Sigmoid colon (tissue), 7 donors: ENCODE measurements around the gene PRKAG2. TPM values are rescaled to one million over a fixed set of nuclear protein-coding genes. Genes with fewer than 3 reads are reported as not detected.

Source experiments
- DNase-seq: peaks from one replicate; pipeline ENCODE4 v3.0.0-alpha.2; 2019
- H3K27ac ChIP-seq, 4 donors: fragments of 200-600 bp; sonication (generic); one replicate each; pipeline ENCODE4 v1.5.1; 2016 to 2019; ENCODE audit warnings: mild to moderate bottlenecking in 1 of 4
- H3K27me3 ChIP-seq, 3 donors: fragments of 200-600 bp; sonication (generic); one replicate each; pipeline ENCODE4 v1.5.1; 2019; ENCODE audit warnings: mild to moderate bottlenecking in 1 of 3
- H3K36me3 ChIP-seq, 4 donors: fragments of 200-600 bp; sonication (generic); one replicate each; pipeline ENCODE4 v1.5.1; 2016 to 2019
- H3K4me1 ChIP-seq, 4 donors: fragments of 200-600 bp; sonication (generic); one replicate each; pipeline ENCODE4 v1.5.1; 2017 to 2019
- H3K4me3 ChIP-seq, 4 donors: fragments of 200-600 bp; sonication (generic); one replicate each; pipeline ENCODE4 v1.5.1; 2017 to 2019; ENCODE audit warnings: mild to moderate bottlenecking in 2 of 4, moderate library complexity in 1 of 4
- H3K9me3 ChIP-seq, 4 donors: fragments of 200-600 bp in 3 of 4; sonication (generic) in 3 of 4; one replicate each; pipeline versions ENCODE4 v1.5.1 to v1.6.1; 2013 to 2019
- EP300 ChIP-seq, 4 donors: sonication (generic); formaldehyde crosslinking; IDR thresholded peaks; one replicate each; pipeline ENCODE4 v1.6.1; 2017; ENCODE audit warnings: antibody characterized with exemption in 4 of 4
- POLR2A ChIP-seq, 2 donors: fragments of 450-650 bp; IDR thresholded peaks; one replicate each; pipeline ENCODE4 v1.6.1; 2016; ENCODE audit warnings: antibody characterized with exemption in 2 of 2, mild to moderate bottlenecking in 2 of 2, moderate library complexity in 2 of 2
- POLR2AphosphoS5 ChIP-seq, 4 donors: sonication (generic); formaldehyde crosslinking; IDR thresholded peaks; one replicate each; pipeline ENCODE4 v1.6.1; 2017; ENCODE audit warnings: antibody characterized with exemption in 4 of 4
- WGBS, 2 donors: extraction: QIAGEN DNeasy Blood & Tissue Kit; methylation state at CpG; one replicate each; pipeline ENCODE4 v1.1.7; 2013; 5-methylcytosine and 5-hydroxymethylcytosine counted together
- intact Hi-C: fragments of 100-400 bp; cut with DNase I; formaldehyde crosslinking; loops from one replicate; pipeline ENCODE4 v1.15.1; 2023
- polyA plus RNA-seq, 3 donors: library from polyadenylated mRNA; stranded (reverse); fragments of 200-250 nt; gene quantifications; one replicate each; pipeline ENCODE4 v1.2.3, GENCODE V29; 2013
- total RNA-seq, 4 donors: library from RNA; depleted of rRNA; stranded (reverse); fragments of >200 nt; gene quantifications; one replicate each; pipeline ENCODE4 v1.1.0, GENCODE V29; 2016
- TF ChIP-seq, protein P1 (sequence below), 4 experiments: fragments of 450-650 bp in 3 of 4; fragments of 200-600 bp in 1 of 4; IDR thresholded peaks; one replicate each; pipeline ENCODE4 v1.5.1; 2016 to 2019; ENCODE audit warnings: antibody characterized with exemption in 4 of 4, mild to moderate bottlenecking in 3 of 4, moderate library complexity in 2 of 4
- donor health status: healthy with polysubstance abuse.
- donor health status: Bipolar disorder and iron deficiency.
- donor health status: healthy.

Gene PRKAG2
- total and polyA plus RNA-seq, 7 donors = 19.2 to 51.2 (median 37.1) TPM

DNA sequence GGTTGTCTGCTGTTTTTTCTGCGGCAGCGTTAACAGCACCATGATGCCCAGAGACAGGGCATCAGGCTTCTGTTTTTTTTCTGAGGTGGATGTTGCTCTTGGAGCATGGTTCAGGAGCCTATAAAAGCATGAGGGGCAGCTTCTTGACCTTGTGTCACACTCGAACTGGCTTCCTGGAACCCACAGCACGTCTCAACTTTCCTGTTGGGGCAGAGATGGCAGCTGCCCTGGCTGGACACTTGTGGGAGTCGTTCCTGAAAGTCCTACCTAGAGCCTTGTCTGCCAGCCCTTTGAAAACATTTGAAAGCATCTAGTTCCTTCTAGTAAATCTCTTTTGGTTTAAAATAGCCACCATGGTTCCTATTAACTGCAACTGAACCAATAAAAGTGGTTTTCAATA is 28.9 kb upstream of the PRKAG2 start:
- Histone ChIP-seq H3K27ac (no peak overlapping the region), H3K9me3 (no peaks in the 10 kb centered on the region), H3K27me3 (peaks cover 0 to 4% (median 0%) of the 10 kb centered on the region in 3 donors), H3K4me3 (no peak overlapping the region), H3K4me1 (no peaks in the 10 kb centered on the region), H3K36me3 (no peaks in the 10 kb centered on the region)
- intact Hi-C loops = no loop called here
- no peak for DNase-seq
- TF ChIP-seq POLR2AphosphoS5 (IDR thresholded peaks at IDR 0.05) (no peak), POLR2A (IDR thresholded peaks at IDR 0.05) (no peak), EP300 (IDR thresholded peaks at IDR 0.05) (no peak)
- TF ChIP-seq, protein P1, sequence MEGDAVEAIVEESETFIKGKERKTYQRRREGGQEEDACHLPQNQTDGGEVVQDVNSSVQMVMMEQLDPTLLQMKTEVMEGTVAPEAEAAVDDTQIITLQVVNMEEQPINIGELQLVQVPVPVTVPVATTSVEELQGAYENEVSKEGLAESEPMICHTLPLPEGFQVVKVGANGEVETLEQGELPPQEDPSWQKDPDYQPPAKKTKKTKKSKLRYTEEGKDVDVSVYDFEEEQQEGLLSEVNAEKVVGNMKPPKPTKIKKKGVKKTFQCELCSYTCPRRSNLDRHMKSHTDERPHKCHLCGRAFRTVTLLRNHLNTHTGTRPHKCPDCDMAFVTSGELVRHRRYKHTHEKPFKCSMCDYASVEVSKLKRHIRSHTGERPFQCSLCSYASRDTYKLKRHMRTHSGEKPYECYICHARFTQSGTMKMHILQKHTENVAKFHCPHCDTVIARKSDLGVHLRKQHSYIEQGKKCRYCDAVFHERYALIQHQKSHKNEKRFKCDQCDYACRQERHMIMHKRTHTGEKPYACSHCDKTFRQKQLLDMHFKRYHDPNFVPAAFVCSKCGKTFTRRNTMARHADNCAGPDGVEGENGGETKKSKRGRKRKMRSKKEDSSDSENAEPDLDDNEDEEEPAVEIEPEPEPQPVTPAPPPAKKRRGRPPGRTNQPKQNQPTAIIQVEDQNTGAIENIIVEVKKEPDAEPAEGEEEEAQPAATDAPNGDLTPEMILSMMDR (IDR thresholded peaks at IDR 0.05) = no peak
- 44 to 68% methylated on average over 5 of the region's 5 CpGs for WGBS, 2 donors

DNA sequence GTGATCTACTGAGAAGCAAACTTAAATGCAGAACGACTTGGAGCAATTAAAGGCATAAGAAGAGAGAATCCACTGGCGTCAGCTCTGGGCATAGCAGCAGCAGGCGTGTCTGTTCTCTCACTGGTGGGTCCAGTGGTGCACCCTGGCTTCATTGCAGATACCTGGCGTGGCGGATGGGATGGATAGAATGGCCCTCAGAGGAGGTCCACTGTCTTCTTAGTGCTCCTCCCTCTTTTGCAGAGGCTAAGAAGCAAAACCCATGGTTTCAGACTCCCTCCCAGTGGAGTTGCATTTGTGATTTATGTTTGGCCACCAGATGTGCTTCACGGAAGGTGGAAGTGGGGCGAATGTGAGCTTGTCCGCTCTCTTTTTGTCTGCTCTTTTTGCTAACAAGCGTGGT is 28.4 kb upstream of the PRKAG2 start:
- H3K9me3 ChIP-seq = no peaks in the 10 kb centered on the region
- TF ChIP-seq, protein P1 (IDR thresholded peaks at IDR 0.05) = no peak
- no peak for TF ChIP-seq POLR2AphosphoS5 (IDR thresholded peaks at IDR 0.05)
- TF ChIP-seq POLR2A (IDR thresholded peaks at IDR 0.05) = no peak
- TF ChIP-seq EP300 (IDR thresholded peaks at IDR 0.05) = no peak
- H3K36me3 ChIP-seq = no peaks in the 10 kb centered on the region
- no peaks in the 10 kb centered on the region for H3K4me1 ChIP-seq
- no peak for DNase-seq
- peaks cover 0 to 4% (median 0%) of the 10 kb centered on the region in 3 donors for H3K27me3 ChIP-seq
- no peak overlapping the region for H3K4me3 ChIP-seq
- H3K27ac ChIP-seq = no peak overlapping the region
- intact Hi-C loops = no loop called here
- WGBS, 2 donors = 69 to 76% methylated on average over 9 of the region's 9 CpGs

DNA sequence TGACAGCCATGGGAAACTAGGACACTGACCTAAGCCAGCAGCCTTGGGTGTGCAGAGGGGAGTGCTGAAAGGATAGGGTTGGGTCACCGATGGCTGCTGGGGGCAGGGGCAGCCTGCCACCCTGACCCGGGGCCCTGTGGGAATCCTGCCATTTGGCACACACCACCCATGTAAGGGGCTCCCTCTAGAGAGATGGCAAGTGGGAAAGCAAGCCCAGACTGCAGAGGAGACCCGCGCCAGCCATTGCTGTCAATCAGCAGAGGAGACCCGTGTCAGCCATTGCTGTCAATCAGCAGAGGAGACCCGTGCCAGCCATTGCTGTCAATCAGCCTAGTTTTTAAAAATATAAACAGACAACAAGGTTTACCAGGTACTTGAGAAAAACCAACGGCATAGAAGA is 27.4 kb upstream of the PRKAG2 start:
- Histone ChIP-seq H3K9me3 (no peaks in the 10 kb centered on the region), H3K4me1 (no peaks in the 10 kb centered on the region), H3K27me3 (peaks cover 0 to 12% (median 0%) of the 10 kb centered on the region in 3 donors), H3K36me3 (no peaks in the 10 kb centered on the region), H3K27ac (no peak overlapping the region), H3K4me3 (no peak overlapping the region)
- WGBS, 2 donors = 85 to 88% methylated on average over 7 of the region's 7 CpGs
- intact Hi-C loops = no loop called here
- TF ChIP-seq EP300 (IDR thresholded peaks at IDR 0.05) (no peak), POLR2AphosphoS5 (IDR thresholded peaks at IDR 0.05) (no peak)
- DNase-seq = no peak

DNA sequence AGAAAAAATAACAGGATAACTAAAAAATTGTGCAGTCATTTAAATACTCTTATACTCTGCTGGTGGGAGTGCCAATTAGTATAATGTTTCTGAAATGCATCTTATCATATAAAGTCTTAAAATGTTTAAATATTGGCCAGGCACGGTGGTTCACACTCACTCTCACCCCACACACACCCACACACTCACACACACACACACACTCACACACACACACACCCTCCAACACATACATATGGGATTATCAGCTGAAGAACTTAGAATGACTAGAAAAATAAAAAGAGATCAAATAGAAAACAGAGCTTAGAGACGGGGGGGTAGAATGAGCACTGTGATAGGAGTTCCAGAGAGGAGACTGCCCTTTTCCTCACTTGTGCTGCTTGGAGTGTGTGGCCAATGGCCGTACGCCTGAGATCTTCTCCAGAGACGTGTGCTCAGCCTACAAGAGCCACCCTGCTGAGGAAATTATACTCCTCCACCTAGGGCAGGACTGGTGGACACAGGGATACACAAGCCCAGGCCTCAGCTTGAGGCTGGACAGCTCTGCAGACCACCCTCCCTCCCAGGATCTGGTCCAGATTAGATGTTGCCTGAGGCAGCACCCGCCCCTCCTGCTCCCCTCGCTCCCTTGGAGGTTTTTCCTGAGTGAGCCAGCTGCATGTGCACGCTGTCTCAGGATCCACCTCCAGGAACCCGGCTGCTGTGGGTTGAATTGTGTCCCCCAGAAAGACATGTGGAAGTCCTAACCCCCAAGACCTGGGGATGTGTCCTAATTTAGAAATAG is 26.5 kb upstream of the PRKAG2 start:
- TF ChIP-seq EP300 (IDR thresholded peaks at IDR 0.05) (no peak), POLR2AphosphoS5 (IDR thresholded peaks at IDR 0.05) (no peak)
- no peaks in the 10 kb centered on the region for H3K4me1 ChIP-seq
- DNase-seq = no peak
- WGBS, 2 donors = 74 to 80% methylated on average over 9 of the region's 9 CpGs
- H3K4me3 ChIP-seq = no peak overlapping the region
- intact Hi-C loops = no loop called here
- peaks cover 0 to 14% (median 0%) of the 10 kb centered on the region in 3 donors for H3K27me3 ChIP-seq
- no peaks in the 10 kb centered on the region for H3K36me3 ChIP-seq
- no peaks in the 10 kb centered on the region for H3K9me3 ChIP-seq
- no peak overlapping the region for H3K27ac ChIP-seq

DNA sequence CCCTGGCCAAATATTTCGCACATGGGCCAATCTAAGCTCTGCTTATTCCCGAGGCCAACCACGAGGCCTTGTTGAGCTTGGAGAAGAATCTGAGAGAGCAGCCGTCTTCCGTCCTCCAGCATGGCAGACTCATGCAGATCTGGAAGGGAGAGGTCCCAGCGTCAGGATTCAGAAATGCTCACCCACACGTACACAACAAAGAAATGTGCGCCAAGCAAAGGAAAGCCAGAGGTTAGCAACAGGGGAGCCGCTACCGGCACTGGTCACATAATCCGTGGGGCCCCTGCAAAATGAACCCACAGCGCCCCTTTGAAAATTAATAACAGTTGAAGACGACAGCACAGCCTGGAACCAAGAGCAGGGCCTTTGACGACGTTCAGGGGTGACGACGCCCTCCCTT is 25.4 kb upstream of the PRKAG2 start:
- Histone ChIP-seq H3K36me3 (no peaks in the 10 kb centered on the region), H3K27me3 (peaks cover 0 to 11% (median 0%) of the 10 kb centered on the region in 3 donors), H3K4me3 (no peak overlapping the region), H3K9me3 (no peaks in the 10 kb centered on the region), H3K4me1 (no peaks in the 10 kb centered on the region), H3K27ac (no peak overlapping the region)
- WGBS, 2 donors = 85 to 88% methylated on average over 17 of the region's 17 CpGs
- intact Hi-C loops = no loop called here
- TF ChIP-seq EP300 (IDR thresholded peaks at IDR 0.05) = no peak
- TF ChIP-seq POLR2AphosphoS5 (IDR thresholded peaks at IDR 0.05) = no peak
- TF ChIP-seq, protein P1 (IDR thresholded peaks at IDR 0.05) = no peak
- TF ChIP-seq POLR2A (IDR thresholded peaks at IDR 0.05) = no peak
- DNase-seq = no peak
